ENCODE measurements around the gene LRRFIP1. TPM values are rescaled to one million over a fixed set of nuclear protein-coding genes. Genes with fewer than 3 reads are reported as not detected.

LRRFIP1 gene
- total and polyA plus RNA-seq, 4 donors, result 79.7 to 194 (median 94.1) TPM

- no peak overlapping the region for H3K9ac ChIP-seq (ENCODE audit: insufficient read depth in 1 of 2, low read length in 2 of 2)
Observed at GRCh38 chr2:237699870-237700511, 72.6 kb downstream of the LRRFIP1 start.

GRCh38 chr2:237700512-237701032 lies 73.2 kb downstream of the LRRFIP1 start:
- DNase-seq (peak; percentile 62 to 72 (median 71)), ATAC-seq (ENCODE audit: insufficient read depth, low FRiP score) (no peak)
- Histone ChIP-seq H3K9ac (ENCODE audit: insufficient read depth in 1 of 2, low read length in 2 of 2) (no peak overlapping the region), H3K4me1 (ENCODE audit: control insufficient read depth in 5 of 5, insufficient read depth in 5 of 5, low read length in 5 of 5) (peaks cover 21 to 72% (median 58%) of the 10 kb centered on the region in 5 donors), H3K9me3 (ENCODE audit: control insufficient read depth in 4 of 4, insufficient read depth in 3 of 4, low read length in 3 of 4) (no peaks in the 10 kb centered on the region), H3K27ac (ENCODE audit: low read depth in 1 of 2, low read length in 1 of 2) (peak overlapping the region; percentile 73 to 77), H3K27me3 (ENCODE audit: control insufficient read depth in 3 of 3, insufficient read depth in 3 of 3, low read length in 2 of 3) (no peaks in the 10 kb centered on the region), H3K36me3 (ENCODE audit: control insufficient read depth in 4 of 4, insufficient read depth in 4 of 4, low read length in 4 of 4) (no peaks in the 10 kb centered on the region), H3K4me3 (no peak overlapping the region)
- TF ChIP-seq CTCF (IDR thresholded peaks at IDR 0.05; ENCODE audit: control extremely low read depth, extremely low read depth), result no peak
- 11 to 20% methylated on average over 13 of the region's 13 CpGs for WGBS, 2 donors

More at GRCh38 chr2:237699870-237700511, 72.6 kb downstream of the LRRFIP1 start:
- Histone ChIP-seq H3K27ac (ENCODE audit: low read depth in 1 of 2, low read length in 1 of 2) (peak overlapping the region; percentile 73 to 77), H3K4me3 (no peak overlapping the region), H3K27me3 (ENCODE audit: control insufficient read depth in 3 of 3, insufficient read depth in 3 of 3, low read length in 2 of 3) (no peaks in the 10 kb centered on the region), H3K4me1 (ENCODE audit: control insufficient read depth in 5 of 5, insufficient read depth in 5 of 5, low read length in 5 of 5) (peaks cover 25 to 75% (median 58%) of the 10 kb centered on the region in 5 donors), H3K36me3 (ENCODE audit: control insufficient read depth in 4 of 4, insufficient read depth in 4 of 4, low read length in 4 of 4) (no peaks in the 10 kb centered on the region), H3K9me3 (ENCODE audit: control insufficient read depth in 4 of 4, insufficient read depth in 3 of 4, low read length in 3 of 4) (no peaks in the 10 kb centered on the region)
- 66 to 68% methylated on average over 19 of the region's 19 CpGs for WGBS, 2 donors
- DNase-seq (no peak), ATAC-seq (ENCODE audit: insufficient read depth, low FRiP score) (no peak)
- no peak for TF ChIP-seq CTCF (IDR thresholded peaks at IDR 0.05; ENCODE audit: control extremely low read depth, extremely low read depth)

- ATAC-seq (ENCODE audit: insufficient read depth, low FRiP score) (no peak), DNase-seq (no peak)
- H3K4me3 ChIP-seq, result no peak overlapping the region
- 64 to 67% methylated on average over 17 of the region's 17 CpGs for WGBS, 2 donors
- H3K4me1 ChIP-seq (ENCODE audit: control insufficient read depth in 5 of 5, insufficient read depth in 5 of 5, low read length in 5 of 5), result peaks cover 19 to 73% (median 60%) of the 10 kb centered on the region in 5 donors
- no peaks in the 10 kb centered on the region for H3K27me3 ChIP-seq (ENCODE audit: control insufficient read depth in 3 of 3, insufficient read depth in 3 of 3, low read length in 2 of 3)
- H3K9me3 ChIP-seq (ENCODE audit: control insufficient read depth in 4 of 4, insufficient read depth in 3 of 4, low read length in 3 of 4), result no peaks in the 10 kb centered on the region
- H3K9ac ChIP-seq (ENCODE audit: insufficient read depth in 1 of 2, low read length in 2 of 2), result no peak overlapping the region
- peak overlapping the region; percentile 73 to 77 for H3K27ac ChIP-seq (ENCODE audit: low read depth in 1 of 2, low read length in 1 of 2)
- no peak for TF ChIP-seq CTCF (IDR thresholded peaks at IDR 0.05; ENCODE audit: control extremely low read depth, extremely low read depth)
- H3K36me3 ChIP-seq (ENCODE audit: control insufficient read depth in 4 of 4, insufficient read depth in 4 of 4, low read length in 4 of 4), result no peaks in the 10 kb centered on the region
Observed at GRCh38 chr2:237701033-237701858, 73.9 kb downstream of the LRRFIP1 start.
